Stimulated activated CD4-positive, alpha-beta T cell treated with anti-CD3 and anti-CD28 coated beads, Interleukin-2, amount 100 ng/mL, for 24 hours (primary cell): ENCODE data around the gene ZC3H10.
"Not testable (repeated sequence)": the region's sequence is repeated elsewhere in the genome, so short reads cannot be mapped to it uniquely, and the experiment has no call there.

Experiments used
- DNase-seq, 2 donors: peaks; one replicate each; pipeline ENCODE4 v3.0.0-alpha.2; 2020

The ZC3H10 gene

DNA sequence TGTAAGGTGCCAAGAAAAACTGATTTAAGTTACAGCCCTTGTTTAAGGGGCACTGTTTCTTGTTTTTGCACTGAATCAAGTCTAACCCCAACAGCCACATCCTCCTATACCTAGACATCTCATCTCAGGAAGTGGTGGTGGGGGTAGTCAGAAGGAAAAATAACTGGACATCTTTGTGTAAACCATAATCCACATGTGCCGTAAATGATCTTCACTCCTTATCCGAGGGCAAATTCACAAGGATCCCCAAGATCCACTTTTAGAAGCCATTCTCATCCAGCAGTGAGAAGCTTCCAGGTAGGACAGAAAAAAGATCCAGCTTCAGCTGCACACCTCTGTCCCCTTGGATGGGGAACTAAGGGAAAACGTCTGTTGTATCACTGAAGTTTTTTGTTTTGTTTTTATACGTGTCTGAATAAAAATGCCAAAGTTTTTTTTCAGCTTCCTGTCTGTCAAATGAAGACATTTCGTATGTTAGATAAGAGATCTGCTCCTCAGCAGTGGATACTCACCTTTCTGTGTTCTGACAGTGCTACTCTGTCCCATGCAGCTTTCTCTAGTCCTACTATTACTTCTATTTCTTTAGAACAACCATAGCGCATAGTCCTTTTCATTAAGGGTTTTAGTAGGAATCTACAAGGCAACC, 14.9 kb upstream of the ZC3H10 start:
- no peak for DNase-seq

DNA sequence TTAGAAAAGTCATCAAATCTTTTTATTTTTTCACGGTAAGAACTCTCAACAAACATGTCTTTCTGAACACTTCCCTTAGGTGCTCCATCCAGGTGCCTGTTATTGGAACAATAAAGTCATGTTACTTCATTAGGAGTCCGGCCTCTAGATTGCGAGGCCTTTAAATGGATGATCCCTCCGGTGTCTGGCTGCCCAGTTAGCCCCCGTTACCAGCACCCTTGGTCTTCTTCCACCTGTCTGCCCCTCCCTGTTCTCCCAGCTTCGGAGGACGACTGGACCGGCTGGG, 14.3 kb upstream of the ZC3H10 start:
- no peak for DNase-seq

DNA sequence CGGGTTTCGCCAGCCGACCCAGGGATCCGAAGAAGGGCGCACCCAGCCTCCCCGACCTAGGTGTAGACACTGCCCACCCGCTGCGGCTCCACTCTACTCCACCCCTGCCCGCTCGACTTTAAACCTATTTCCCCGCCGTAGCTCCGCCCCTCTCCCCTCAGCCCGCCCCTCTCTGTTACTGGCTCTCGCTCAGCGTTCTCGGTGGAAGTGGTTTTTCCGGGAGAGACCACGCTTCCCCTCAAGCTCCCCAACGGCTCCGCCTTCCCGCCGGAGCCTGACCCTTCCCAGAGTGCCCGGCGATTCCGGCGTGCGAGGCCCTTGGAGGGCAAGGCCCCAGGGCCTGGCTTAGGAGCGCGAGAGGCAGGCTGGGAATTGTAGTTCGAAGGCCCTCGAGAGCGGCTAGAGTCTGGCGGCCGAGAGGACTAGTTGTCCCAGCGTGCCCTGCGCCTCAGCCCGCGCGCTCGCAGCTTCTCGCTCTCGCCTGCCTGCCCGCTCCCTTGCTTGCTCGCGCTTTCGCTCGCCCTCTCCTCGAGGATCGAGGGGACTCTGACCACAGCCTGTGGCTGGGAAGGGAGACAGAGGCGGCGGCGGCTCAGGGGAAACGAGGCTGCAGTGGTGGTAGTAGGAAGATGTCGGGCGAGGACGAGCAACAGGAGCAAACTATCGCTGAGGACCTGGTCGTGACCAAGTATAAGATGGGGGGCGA, 13.8 kb upstream of the ZC3H10 start, which contains the start of gene PA2G4:
Gene PA2G4, plus strand, starts transcription at position 451 of the 706 bp plus-strand sequence. Its CDS starts 179 bp downstream, at position 630.
- peak; percentile 98 to 99 for DNase-seq

DNA sequence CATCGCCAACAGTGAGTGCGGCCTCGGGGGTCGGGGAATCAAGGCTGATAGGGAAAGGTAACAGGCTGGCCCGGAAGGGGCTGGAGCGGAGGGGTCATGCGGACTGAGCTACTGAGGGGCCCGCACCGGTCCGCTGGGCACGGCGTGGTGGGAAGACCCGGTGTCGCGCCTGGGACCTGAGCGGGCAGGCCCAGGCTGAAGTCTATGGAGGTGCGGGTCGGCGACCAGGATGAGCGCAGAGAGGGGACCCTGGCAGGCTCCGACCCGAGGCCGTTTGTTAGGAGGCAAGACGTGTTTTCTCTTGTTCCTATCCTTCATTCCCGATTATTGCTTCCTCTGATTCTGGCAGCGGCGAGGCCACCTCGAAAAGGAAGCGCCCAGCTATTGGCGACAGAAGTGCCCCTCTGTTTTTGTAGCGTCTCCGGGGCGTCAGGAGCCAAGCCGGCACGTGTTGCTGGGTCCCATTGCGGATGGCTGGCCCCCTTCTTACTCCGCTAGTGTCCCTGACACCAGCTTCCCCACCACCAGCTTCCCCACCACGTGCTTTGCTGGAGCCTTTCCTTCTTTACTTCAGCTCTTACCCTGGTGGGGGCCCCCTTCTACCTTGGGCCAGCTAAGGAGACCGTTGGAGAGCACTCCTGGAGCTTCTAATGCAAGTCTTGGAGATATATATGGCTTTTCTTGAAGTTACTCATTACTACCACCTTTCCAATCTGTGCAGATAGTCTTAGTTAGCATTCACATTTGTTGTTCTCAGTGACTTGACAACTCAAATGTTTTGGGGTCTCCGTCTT, 13.1 kb upstream of the ZC3H10 start:
- DNase-seq = peak; percentile 42 to 45

DNA sequence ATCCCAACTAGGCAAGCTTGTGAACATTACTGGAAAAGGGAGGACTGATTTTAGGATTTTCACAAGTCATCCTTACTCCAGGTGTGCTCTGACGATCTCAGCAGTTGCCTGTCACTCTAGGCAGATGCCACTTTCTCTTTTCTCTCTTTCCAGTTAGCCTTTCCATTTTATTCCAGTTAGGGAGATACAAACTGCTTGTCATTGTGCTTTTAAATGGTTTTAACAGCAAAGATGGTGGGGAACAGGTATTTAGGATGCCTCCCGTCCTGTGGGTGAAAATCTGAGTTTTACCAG, 12.5 kb upstream of the ZC3H10 start:
- DNase-seq = no peak

DNA sequence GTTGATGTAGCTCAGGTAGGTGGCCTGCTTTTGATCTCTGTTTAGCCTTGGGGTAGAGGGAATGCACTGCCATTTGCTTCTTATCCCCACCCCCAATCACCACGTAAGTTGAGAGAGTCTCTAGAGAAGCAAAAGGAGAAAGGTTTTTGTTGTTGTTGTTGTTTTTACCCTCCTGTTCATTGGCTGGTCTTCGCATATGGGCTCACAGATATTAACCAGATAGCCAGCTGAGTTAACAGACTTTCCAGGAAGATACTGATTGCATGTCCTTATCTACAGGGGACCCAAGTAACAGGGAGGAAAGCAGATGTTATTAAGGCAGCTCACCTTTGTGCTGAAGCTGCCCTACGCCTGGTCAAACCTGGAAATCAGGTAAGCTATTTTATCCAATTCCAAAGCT, 10.8 kb upstream of the ZC3H10 start:
- DNase-seq = no peak

DNA sequence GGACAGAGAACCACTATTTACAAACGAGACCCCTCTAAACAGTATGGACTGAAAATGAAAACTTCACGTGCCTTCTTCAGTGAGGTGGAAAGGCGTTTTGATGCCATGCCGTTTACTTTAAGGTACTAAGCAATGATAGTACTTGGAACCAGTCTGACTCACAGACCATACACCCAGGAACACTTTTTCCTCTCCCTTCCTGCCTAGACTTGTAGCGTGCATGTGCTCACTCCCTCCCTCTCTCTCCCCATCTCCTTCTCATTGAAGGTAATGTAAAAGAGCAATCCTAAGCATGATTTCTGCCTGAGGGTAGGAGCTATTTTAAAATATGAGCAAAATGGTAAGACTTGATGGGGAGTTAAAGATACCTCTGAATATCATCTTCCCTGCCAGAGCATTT, 7.5 kb upstream of the ZC3H10 start:
- DNase-seq = no peak

DNA sequence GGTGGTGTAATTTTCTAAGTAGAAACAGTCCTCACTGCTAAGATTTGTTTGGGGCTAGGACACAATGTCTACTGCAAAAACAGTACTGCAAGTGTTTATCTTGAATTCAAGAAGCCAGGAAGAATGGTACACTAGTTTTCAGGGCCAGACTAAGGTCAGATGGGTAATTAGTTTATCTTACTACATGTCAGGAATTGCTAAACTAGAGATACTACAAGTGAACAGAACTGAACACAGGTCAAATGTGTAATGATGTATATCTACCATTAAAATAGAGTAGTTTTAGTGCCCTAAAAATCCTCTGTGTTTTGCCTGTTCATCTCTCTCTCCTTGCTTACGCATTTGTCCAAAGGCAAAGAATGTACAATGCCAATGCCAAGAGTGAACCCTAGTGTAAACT, 4.0 kb upstream of the ZC3H10 start:
- no peak for DNase-seq

DNA sequence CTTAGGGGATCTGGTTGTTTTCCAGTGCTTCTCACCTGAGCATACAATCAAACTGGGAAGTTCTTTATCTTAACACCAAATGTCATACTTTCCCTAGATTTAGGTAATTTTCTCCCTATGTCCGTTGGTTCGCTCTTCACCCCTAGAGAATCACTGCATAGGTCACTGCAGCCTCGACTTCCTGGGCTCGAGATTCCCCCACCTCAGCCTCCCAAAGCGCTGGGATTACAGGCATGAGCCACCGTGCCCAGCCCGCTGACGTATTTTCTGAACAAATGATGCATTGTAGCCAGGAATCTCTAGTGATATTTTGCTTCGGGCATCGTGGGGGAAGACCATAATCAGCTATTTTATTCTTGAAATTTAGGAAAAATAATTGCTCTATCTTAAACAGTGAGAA, 2.7 kb upstream of the ZC3H10 start:
- DNase-seq = no peak

DNA sequence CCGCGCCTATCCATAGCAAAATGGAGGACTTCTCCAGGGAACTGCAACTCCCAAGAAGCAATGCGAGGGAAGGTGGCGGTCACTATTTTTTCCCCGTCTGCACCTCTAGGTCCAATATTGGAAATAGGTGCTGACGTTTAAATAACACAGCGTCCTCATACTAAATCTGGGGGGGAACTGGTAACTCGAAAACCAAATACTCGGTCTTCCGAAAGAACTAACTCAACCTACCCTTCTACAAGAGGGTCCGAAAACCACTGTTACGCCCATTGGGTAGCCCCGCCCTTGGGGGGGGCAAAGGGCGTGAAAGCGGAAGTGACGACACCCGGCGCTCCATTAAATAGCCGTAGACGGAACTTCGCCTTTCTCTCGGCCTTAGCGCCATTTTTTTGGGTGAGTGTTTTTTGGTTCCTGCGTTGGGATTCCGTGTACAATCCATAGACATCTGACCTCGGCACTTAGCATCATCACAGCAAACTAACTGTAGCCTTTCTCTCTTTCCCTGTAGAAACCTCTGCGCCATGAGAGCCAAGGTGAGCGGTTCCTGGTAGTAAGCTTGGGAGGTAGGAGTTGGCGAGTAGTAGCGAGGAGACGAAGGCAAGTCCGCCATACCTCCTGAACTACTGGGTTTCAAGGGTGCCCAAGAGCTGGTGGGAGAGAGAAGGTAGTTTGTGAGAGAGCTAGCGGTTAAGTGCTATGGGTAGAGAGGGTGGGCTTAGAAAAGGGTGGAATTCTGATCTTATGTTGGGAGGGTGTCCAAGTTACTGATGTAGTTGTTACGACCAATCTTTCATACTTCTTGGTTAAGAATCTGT, 1.6 kb upstream of the ZC3H10 start, which contains the start of gene RPL41:
Gene RPL41, plus strand, starts transcription at position 367 of the 815 bp plus-strand sequence.
- peak; percentile 94 to 95 for DNase-seq

DNA sequence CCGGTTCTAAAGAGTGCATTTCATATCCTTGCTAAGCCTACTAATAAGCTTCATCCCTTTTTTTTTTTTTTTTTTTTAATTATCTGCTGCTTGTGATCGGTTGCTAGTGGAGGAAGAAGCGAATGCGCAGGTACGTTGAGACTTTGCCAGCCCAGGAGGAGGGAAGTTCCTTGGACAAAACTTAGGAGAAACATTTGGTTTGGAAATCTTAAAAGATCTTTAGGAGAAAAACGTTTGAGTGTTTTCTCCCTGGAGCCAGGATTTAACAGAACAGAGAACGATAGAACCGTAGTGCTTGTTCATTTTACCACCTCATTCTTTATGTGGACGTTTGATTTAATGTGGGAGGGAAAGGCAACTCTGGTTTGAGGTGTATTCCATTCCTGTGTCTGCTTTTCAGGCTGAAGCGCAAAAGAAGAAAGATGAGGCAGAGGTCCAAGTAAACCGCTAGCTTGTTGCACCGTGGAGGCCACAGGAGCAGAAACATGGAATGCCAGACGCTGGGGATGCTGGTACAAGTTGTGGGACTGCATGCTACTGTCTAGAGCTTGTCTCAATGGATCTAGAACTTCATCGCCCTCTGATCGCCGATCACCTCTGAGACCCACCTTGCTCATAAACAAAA, 872 bp upstream of the ZC3H10 start:
- DNase-seq = not testable (repeated sequence)

DNA sequence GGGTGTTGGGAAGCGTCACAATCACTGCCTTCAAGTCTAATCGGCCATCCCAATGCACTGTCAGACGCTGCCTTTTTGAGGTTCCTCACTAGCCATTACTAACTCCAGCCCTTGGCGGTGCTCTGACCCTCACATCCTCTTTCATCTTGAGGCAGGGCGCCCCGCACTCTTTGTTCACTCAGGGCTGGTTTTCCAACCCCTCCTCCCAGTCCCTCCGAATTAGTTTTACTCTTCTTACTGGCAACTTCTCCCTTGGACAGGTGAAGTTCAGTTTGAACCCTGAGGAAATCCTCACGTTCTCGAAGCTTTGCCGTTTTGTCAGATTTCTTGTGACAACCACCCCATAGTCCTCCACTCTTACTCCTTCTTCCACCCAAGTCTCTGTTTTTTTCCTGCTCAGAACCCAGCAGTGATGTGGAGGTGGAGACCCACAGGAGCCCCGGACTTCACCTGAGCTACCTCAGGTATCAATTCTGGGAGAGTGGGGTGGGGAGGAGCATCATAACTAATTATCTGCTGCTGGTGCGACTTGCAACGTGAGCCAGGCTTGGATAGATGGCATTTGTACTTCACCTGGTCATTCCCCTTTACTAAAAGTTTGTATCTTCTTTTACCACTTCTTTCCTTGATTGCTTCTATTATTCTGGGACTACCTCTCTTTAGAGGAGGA, 757 bp downstream of the ZC3H10 start:
- DNase-seq = no peak

DNA sequence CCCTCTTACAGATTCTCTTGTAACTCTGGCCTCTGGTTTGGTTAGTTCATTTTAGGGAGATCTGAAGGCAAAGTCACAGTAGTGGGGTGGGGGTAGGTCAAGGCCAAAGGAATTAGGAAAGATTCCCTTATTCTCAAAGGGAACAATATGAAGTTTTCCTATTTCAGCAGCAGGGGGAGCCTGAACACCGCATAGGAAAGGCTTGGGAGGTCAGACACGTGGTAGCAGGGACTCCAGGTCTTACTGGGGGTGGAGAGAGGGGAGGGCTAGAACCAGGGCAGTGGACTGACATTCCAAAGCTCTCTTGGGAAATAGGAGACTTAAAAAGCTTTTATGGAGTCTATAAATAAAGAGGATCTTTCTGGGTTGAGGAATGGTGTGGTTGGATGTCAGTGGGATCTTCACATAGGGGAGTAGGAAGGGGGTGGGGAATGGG, 1.3 kb downstream of the ZC3H10 start:
- DNase-seq = peak; percentile 59 to 68

DNA sequence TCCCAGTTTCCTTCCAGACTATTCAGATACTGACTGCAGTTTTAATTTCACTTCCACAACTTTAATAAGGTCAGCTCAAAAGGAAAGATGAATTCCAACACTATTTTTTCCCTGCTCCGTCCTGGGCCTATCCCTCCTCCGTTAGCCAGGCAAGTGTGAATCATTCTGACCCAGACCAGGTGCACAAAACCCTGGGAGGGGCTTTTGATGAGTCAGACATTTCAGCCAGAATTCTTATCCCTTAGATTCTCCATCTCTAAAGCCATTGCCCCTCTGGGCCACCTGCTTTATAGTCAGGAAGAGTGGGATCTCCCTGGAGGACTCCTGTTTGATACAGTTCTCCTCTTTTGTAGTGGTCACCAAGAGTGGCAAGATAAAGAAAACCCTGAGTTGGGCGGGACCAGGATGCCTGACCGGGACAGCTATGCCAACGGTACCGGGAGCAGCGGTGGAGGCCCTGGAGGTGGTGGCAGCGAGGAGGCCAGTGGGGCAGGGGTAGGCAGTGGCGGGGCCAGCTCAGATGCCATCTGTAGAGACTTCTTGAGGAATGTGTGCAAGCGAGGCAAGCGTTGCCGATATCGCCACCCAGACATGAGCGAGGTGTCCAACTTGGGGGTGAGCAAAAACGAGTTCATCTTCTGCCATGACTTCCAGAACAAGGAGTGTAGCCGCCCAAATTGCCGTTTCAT, 2.2 kb downstream of the ZC3H10 start:
- no peak for DNase-seq

DNA sequence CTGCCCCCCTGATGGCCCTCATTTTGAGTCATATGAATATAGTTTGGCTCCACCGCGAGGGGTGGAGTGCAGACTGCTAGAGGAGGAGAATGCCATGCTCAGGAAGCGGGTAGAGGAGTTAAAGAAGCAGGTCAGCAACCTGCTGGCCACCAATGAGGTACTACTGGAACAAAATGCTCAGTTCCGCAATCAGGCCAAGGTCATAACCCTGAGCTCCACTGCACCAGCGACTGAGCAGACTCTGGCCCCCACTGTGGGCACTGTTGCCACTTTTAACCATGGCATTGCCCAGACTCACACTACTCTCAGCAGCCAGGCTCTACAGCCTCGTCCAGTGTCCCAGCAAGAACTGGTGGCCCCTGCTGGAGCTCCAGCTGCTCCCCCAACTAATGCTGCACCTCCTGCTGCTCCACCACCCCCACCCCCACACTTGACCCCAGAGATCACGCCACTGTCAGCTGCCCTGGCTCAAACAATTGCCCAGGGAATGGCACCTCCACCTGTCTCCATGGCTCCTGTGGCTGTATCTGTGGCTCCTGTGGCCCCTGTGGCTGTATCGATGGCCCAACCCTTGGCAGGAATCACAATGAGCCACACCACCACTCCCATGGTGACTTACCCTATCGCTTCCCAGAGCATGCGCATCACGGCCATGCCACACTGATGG, 3.3 kb downstream of the ZC3H10 start:
- DNase-seq = no peak

DNA sequence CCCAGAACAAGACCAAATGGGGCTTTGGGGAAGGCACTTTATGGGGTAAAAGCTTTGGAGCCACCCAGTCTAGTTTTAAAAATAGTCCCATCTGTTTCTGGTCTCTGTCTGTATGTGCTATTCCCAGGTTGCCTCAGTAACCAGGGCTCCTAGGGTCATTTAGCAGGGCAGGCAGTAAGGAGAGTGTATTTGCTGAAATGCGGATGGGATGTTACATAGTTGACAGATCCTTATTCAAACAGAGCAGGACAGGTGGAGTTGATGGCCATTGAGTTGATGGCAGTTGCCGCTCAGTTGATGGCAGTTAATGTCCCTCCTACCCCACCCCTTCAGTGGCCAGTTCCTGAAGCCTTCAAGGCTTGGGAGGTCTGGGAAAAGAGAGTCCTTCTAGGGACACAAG, 4.6 kb downstream of the ZC3H10 start:
- no peak for DNase-seq

DNA sequence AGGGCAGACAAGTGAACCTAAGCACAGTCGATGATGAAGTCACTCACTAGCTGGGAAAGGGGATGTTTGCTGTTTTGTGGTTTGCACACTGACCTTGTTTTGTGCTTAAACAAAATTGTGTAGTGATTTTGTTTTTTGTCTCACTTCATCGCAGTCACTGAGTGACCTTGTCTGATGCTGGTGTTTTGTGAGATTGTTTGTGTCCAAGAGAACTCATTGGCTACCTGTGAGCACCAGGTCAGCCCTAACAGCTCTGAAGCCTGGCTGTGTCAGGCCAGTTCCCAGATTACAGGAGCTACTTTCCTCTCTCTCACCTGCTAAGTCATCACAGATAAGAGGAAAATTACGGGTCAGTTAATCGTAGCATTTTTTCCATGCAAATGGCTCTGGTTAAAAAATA, 6.1 kb downstream of the ZC3H10 start:
- DNase-seq = no peak

DNA sequence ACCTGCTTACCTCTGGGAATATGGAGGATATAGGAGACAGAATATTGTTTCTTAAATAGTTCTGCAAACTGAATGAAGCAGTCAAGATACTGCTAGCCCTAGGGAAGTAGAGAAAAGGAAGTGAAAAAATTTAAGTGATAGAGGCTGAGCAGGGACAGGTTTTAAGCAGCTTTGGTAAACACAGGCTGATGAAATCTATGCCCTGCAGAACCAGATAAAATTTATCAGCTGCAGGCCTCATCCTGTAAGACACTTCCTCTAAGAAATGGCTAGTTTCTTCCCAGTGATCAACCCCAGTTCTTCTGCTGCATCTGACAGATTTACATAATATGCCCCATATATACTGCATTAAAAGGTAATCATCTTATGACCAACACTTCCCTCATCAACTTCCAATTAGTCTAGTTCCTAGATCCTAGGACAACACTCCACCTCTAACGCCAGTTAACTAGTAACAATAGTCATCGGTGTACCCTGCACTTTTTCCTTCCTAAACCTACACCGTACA, 8.7 kb downstream of the ZC3H10 start:
- no peak for DNase-seq

DNA sequence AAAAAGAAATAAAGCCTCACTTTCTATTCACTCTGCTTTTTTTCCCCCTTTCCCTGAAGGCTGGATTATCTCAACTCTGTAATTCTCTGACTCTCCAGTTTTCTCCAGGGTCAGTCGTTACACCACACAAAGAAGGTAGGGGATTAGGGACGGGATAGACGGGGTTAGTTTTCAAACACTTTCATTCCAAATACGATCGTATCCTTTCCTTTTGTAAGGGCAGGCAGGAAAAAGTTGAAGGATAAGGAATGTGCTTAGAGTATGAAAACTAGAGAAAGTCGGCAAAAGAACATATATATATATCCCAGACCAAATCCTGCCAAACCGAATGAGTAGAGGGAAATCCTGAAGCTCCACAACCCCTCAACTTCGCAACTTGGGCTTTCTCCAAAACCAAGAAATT, 9.4 kb downstream of the ZC3H10 start:
- no peak for DNase-seq

DNA sequence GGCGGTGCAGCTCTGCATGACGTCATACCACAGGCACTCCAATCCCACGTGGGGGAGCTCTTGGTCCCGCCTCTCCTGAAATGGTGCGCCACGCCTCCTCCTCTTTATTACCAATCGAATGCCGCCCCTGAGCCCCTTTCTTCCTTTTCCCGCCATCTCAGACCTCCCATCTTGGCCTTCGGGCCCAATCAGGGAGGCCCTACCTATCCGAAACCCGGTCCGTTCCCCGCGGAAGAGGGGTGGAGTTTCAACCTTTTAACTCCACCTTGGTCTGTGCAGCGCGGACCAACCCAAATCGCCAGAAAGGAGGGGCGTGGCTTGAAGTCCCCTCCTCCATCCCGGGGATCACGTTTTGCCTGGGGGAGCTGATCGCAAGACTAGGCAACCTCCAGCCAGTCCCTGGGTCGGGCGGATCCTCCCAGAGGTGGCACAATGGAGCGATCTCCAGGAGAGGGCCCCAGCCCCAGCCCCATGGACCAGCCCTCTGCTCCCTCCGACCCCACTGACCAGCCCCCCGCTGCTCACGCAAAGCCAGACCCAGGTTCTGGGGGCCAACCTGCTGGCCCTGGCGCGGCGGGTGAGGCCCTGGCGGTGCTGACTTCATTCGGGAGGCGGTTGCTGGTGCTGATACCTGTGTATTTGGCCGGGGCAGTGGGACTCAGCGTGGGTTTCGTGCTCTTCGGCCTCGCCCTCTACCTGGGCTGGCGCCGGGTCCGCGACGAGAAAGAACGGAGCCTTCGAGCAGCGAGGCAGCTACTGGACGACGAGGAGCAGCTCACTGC, 10.0 kb downstream of the ZC3H10 start, which contains the start of gene ESYT1:
Gene ESYT1, plus strand, starts transcription at position 380 of the 782 bp plus-strand sequence. Its CDS starts 53 bp downstream, at position 433.
- peak; percentile 96 for DNase-seq
